ENCODE data around the gene LINC00237. TPM values are rescaled to one million over a fixed set of nuclear protein-coding genes. Genes with fewer than 3 reads are reported as not detected.

Gene LINC00237
- total RNA-seq, 1 experiment from 2014 or later: 1.5 TPM

- Mint-ChIP-seq H3K27me3 (ENCODE audit: insufficient read depth, unreplicated experiment) (no peaks in the 10 kb centered on the region), H3K27ac (ENCODE audit: unreplicated experiment) (no peak overlapping the region), H3K4me3 (ENCODE audit: unreplicated experiment) (no peak overlapping the region), H3K9me3 (ENCODE audit: unreplicated experiment) (no peaks in the 10 kb centered on the region), H3K4me1 (ENCODE audit: low read depth, unreplicated experiment) (no peaks in the 10 kb centered on the region), H3K36me3 (ENCODE audit: insufficient read depth, unreplicated experiment) (no peaks in the 10 kb centered on the region)
- no peak for TF ChIP-seq CTCF (IDR thresholded peaks at IDR 0.05; ENCODE audit: insufficient read depth in 1 of 2, low read depth in 1 of 2, low read length in 1 of 2, severe bottlenecking in 1 of 2, unreplicated experiment in 1 of 2)
- no peaks in the 10 kb centered on the region for H3K27me3 ChIP-seq (replicated peaks; ENCODE audit: control insufficient read depth, insufficient read depth, low read length)
- H3K4me3 ChIP-seq (ENCODE audit: low read depth, low read length): no peak overlapping the region
- POLR2A ChIA-PET: no interaction called here
- H3K9me3 ChIP-seq: no peaks in the 10 kb centered on the region
- H3K36me3 ChIP-seq (ENCODE audit: control insufficient read depth, insufficient read depth, low read length): no peaks in the 10 kb centered on the region
- BruUV-seq (replicated peaks): no TSS peak
- DNase-seq: no peak
- intact Hi-C loops (cut with micrococcal nuclease; ENCODE audit: unreplicated experiment): no loop called here
- H3K4me1 ChIP-seq: no peaks in the 10 kb centered on the region
- CTCF ChIA-PET: no interaction called here
Measured at GRCh38 chr20:21111416-21111815, 5.3 kb upstream of the LINC00237 start.

GRCh38 chr20:21110811-21111210, 4.7 kb upstream of the LINC00237 start:
- H3K36me3 Mint-ChIP-seq (ENCODE audit: insufficient read depth, unreplicated experiment): no peaks in the 10 kb centered on the region

DNA sequence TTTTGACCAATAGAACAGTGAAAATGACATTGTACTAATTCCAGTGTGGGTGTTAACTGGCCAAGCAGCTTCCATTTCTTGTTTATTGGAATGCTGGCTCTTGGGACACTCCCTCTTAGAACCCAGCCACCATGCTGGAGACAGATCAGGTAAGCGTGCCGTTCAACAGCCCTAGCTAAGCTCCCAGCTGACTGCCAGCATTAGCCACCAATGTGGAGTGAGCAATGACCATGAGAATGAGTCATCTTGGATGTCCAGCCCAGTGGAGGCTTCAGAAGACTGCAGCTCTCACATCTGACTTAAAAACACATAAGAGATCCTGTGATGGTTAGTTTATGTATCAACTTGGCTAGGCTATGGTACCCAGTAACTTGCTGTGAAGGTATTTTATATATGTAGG, 3.0 kb upstream of the LINC00237 start:
- no peaks in the 10 kb centered on the region for H3K36me3 Mint-ChIP-seq (ENCODE audit: insufficient read depth, unreplicated experiment)
- Histone ChIP-seq H3K9me3 (no peaks in the 10 kb centered on the region), H3K4me1 (no peaks in the 10 kb centered on the region), H3K36me3 (ENCODE audit: control insufficient read depth, insufficient read depth, low read length) (no peaks in the 10 kb centered on the region), H3K4me3 (ENCODE audit: low read depth, low read length) (no peak overlapping the region), H3K27me3 (replicated peaks; ENCODE audit: control insufficient read depth, insufficient read depth, low read length) (no peaks in the 10 kb centered on the region)
- no peaks in the 10 kb centered on the region for H3K9me3 Mint-ChIP-seq (ENCODE audit: unreplicated experiment)
- no peak for TF ChIP-seq CTCF (IDR thresholded peaks at IDR 0.05; ENCODE audit: insufficient read depth in 1 of 2, low read depth in 1 of 2, low read length in 1 of 2, severe bottlenecking in 1 of 2, unreplicated experiment in 1 of 2)
- intact Hi-C loops (cut with micrococcal nuclease; ENCODE audit: unreplicated experiment): no loop called here
- POLR2A ChIA-PET: no interaction called here
- no peak overlapping the region for H3K4me3 Mint-ChIP-seq (ENCODE audit: unreplicated experiment)
- CTCF ChIA-PET: no interaction called here
- BruUV-seq (replicated peaks): no TSS peak
- H3K4me1 Mint-ChIP-seq (ENCODE audit: low read depth, unreplicated experiment): no peaks in the 10 kb centered on the region
- no peak for DNase-seq
- H3K27me3 Mint-ChIP-seq (ENCODE audit: insufficient read depth, unreplicated experiment): no peaks in the 10 kb centered on the region
- H3K27ac Mint-ChIP-seq (ENCODE audit: unreplicated experiment): no peak overlapping the region

More at GRCh38 chr20:21110811-21111210, 4.7 kb upstream of the LINC00237 start:
- ChIA-PET POLR2A (no interaction called here), CTCF (no interaction called here)
- no peaks in the 10 kb centered on the region for H3K4me1 Mint-ChIP-seq (ENCODE audit: low read depth, unreplicated experiment)
- no peaks in the 10 kb centered on the region for H3K9me3 Mint-ChIP-seq (ENCODE audit: unreplicated experiment)
- no peak for DNase-seq
- H3K27ac Mint-ChIP-seq (ENCODE audit: unreplicated experiment): no peak overlapping the region
- intact Hi-C loops (cut with micrococcal nuclease; ENCODE audit: unreplicated experiment): no loop called here
- H3K4me3 Mint-ChIP-seq (ENCODE audit: unreplicated experiment): no peak overlapping the region
- H3K27me3 Mint-ChIP-seq (ENCODE audit: insufficient read depth, unreplicated experiment): no peaks in the 10 kb centered on the region
- no peak for TF ChIP-seq CTCF (IDR thresholded peaks at IDR 0.05; ENCODE audit: insufficient read depth in 1 of 2, low read depth in 1 of 2, low read length in 1 of 2, severe bottlenecking in 1 of 2, unreplicated experiment in 1 of 2)
- Histone ChIP-seq H3K4me1 (no peaks in the 10 kb centered on the region), H3K9me3 (no peaks in the 10 kb centered on the region), H3K27me3 (replicated peaks; ENCODE audit: control insufficient read depth, insufficient read depth, low read length) (no peaks in the 10 kb centered on the region), H3K36me3 (ENCODE audit: control insufficient read depth, insufficient read depth, low read length) (no peaks in the 10 kb centered on the region), H3K4me3 (ENCODE audit: low read depth, low read length) (no peak overlapping the region)
- no TSS peak for BruUV-seq (replicated peaks)

Data from Caco-2 (cell line).